ENCODE data around the gene MACROD2.

MACROD2 gene

DNA sequence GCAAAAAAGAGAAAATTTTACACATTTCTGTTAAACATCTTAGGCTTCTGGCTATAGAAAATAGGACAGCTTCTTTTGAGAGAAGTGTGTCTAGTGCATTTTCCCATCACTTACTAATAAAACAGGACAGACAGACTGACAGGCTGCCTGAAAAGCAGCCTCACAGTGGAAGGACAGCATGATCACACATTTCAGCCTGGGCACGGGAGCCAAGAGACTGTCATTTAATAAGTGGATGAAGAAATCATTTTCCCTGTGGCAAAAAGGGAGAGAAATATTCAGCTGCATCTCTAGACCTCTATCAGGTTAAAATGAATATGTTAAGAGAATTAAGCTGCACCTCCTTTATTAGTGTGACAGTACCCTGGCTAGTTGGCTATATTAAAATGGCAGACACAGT lies 1617.5 kb downstream of the MACROD2 start:
- 84 to 89% methylated on average over 1 of the region's 1 CpG for WGBS, 2 experiments
- Histone ChIP-seq H3K36me3 (ENCODE audit: control insufficient read depth, insufficient read depth, low read length) (no peaks in the 10 kb centered on the region), H3K27me3 (ENCODE audit: control insufficient read depth, insufficient read depth, low read length, poor library complexity, severe bottlenecking) (no peaks in the 10 kb centered on the region), H3K4me3 (ENCODE audit: insufficient read depth, low read depth, low read length) (no peak overlapping the region), H3K9me3 (ENCODE audit: control insufficient read depth, low read length) (no peaks in the 10 kb centered on the region), H3K4me1 (ENCODE audit: control insufficient read depth, insufficient read depth, low read length) (no peaks in the 10 kb centered on the region), H3K27ac (ENCODE audit: insufficient read depth, low read depth, low read length, poor library complexity, severe bottlenecking) (no peak overlapping the region)

GRCh38 chr20:15613530-15613929 lies 1618.2 kb downstream of the MACROD2 start:
- no peaks in the 10 kb centered on the region for H3K27me3 ChIP-seq (ENCODE audit: control insufficient read depth, insufficient read depth, low read length, poor library complexity, severe bottlenecking)
- no peaks in the 10 kb centered on the region for H3K4me1 ChIP-seq (ENCODE audit: control insufficient read depth, insufficient read depth, low read length)
- no peak overlapping the region for H3K27ac ChIP-seq (ENCODE audit: insufficient read depth, low read depth, low read length, poor library complexity, severe bottlenecking)
- WGBS, 2 experiments = 92 to 95% methylated on average over 4 of the region's 4 CpGs
- H3K4me3 ChIP-seq (ENCODE audit: insufficient read depth, low read depth, low read length) = no peak overlapping the region
- no peaks in the 10 kb centered on the region for H3K9me3 ChIP-seq (ENCODE audit: control insufficient read depth, low read length)
- no peaks in the 10 kb centered on the region for H3K36me3 ChIP-seq (ENCODE audit: control insufficient read depth, insufficient read depth, low read length)

DNA sequence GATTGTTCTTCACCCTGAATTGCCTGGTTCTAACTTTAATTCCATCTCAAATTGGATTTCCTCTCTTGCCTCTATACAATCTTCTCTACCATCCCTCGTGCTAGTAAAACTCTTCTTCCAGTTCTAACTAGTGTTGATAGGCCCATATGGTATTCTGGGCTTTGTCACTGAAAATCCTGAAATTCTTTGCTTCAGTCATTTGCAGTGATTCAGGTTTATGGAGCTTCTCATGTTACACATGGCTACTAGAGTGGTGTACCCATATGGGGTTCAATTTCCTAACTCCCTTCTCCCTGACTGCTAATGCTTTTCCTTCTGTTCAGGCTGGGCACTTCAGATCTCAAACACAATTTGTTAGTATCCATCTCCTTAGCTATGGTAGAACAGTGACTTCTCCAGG lies 1621.3 kb downstream of the MACROD2 start:
- Histone ChIP-seq H3K27me3 (ENCODE audit: control insufficient read depth, insufficient read depth, low read length, poor library complexity, severe bottlenecking) (no peaks in the 10 kb centered on the region), H3K36me3 (ENCODE audit: control insufficient read depth, insufficient read depth, low read length) (no peaks in the 10 kb centered on the region), H3K4me1 (ENCODE audit: control insufficient read depth, insufficient read depth, low read length) (no peaks in the 10 kb centered on the region), H3K9me3 (ENCODE audit: control insufficient read depth, low read length) (no peaks in the 10 kb centered on the region), H3K27ac (ENCODE audit: insufficient read depth, low read depth, low read length, poor library complexity, severe bottlenecking) (no peak overlapping the region), H3K4me3 (ENCODE audit: insufficient read depth, low read depth, low read length) (no peak overlapping the region)
- 94 to 100% methylated on average over 1 of the region's 1 CpG for whole genome bisulfite sequencing, 2 experiments

DNA sequence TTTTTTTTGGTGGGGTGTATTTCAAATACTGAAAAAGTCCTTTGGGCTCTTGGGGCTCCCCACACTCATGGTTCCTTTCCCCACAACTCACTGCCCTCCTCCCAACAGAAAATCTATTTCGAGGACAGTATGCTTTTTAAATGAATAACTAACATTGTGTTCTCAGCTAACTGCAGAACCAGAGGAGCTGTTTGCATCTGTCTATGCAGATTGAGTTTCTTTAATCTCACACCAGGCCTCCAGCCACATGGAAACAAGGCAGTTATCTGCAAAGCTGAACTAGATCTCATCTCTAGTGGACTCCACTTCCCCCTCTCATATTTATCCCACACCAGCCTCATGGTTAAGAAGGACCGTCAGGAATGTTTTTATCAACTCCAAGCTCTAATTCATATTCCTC lies 1622.8 kb downstream of the MACROD2 start:
- 88 to 100% methylated on average over 2 of the region's 2 CpGs for WGBS, 2 experiments
- Histone ChIP-seq H3K4me1 (ENCODE audit: control insufficient read depth, insufficient read depth, low read length) (no peaks in the 10 kb centered on the region), H3K4me3 (ENCODE audit: insufficient read depth, low read depth, low read length) (no peak overlapping the region), H3K36me3 (ENCODE audit: control insufficient read depth, insufficient read depth, low read length) (no peaks in the 10 kb centered on the region), H3K9me3 (ENCODE audit: control insufficient read depth, low read length) (no peaks in the 10 kb centered on the region), H3K27ac (ENCODE audit: insufficient read depth, low read depth, low read length, poor library complexity, severe bottlenecking) (no peak overlapping the region), H3K27me3 (ENCODE audit: control insufficient read depth, insufficient read depth, low read length, poor library complexity, severe bottlenecking) (no peaks in the 10 kb centered on the region)

GRCh38 chr20:15618912-15619311 lies 1623.6 kb downstream of the MACROD2 start:
- H3K9me3 ChIP-seq (ENCODE audit: control insufficient read depth, low read length) = no peaks in the 10 kb centered on the region
- WGBS, 2 experiments = 84 to 85% methylated on average over 3 to 5 of the region's 5 CpGs
- H3K27ac ChIP-seq (ENCODE audit: insufficient read depth, low read depth, low read length, poor library complexity, severe bottlenecking) = no peak overlapping the region
- no peaks in the 10 kb centered on the region for H3K27me3 ChIP-seq (ENCODE audit: control insufficient read depth, insufficient read depth, low read length, poor library complexity, severe bottlenecking)
- no peak overlapping the region for H3K4me3 ChIP-seq (ENCODE audit: insufficient read depth, low read depth, low read length)
- H3K4me1 ChIP-seq (ENCODE audit: control insufficient read depth, insufficient read depth, low read length) = no peaks in the 10 kb centered on the region
- H3K36me3 ChIP-seq (ENCODE audit: control insufficient read depth, insufficient read depth, low read length) = no peaks in the 10 kb centered on the region

DNA sequence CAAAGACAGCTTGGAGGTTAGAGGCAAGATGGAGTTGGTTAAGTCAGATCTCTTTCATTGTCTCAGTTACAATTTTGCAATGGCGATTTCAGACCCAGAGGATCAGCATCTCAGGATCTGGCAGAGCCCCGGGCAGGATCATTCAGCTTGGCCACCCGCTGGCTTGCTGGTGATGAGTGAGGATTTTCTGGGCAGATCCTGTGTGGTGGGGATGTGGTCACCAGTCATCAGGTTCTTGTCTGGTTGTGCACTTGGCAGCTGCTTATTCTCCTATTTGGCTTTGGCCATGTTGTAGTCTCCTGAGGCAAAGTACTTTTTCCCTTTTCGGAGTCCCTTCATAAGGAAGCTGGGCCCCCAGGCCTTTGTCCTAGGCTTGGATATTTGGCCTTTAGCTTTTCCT lies 1624.0 kb downstream of the MACROD2 start:
- H3K27me3 ChIP-seq (ENCODE audit: control insufficient read depth, insufficient read depth, low read length, poor library complexity, severe bottlenecking) = no peaks in the 10 kb centered on the region
- no peak overlapping the region for H3K4me3 ChIP-seq (ENCODE audit: insufficient read depth, low read depth, low read length)
- H3K4me1 ChIP-seq (ENCODE audit: control insufficient read depth, insufficient read depth, low read length) = no peaks in the 10 kb centered on the region
- H3K9me3 ChIP-seq (ENCODE audit: control insufficient read depth, low read length) = no peaks in the 10 kb centered on the region
- H3K27ac ChIP-seq (ENCODE audit: insufficient read depth, low read depth, low read length, poor library complexity, severe bottlenecking) = no peak overlapping the region
- WGBS, 2 experiments = 93 to 97% methylated on average over 4 of the region's 4 CpGs
- no peaks in the 10 kb centered on the region for H3K36me3 ChIP-seq (ENCODE audit: control insufficient read depth, insufficient read depth, low read length)

GRCh38 chr20:15619816-15620215 lies 1624.5 kb downstream of the MACROD2 start:
- H3K9me3 ChIP-seq (ENCODE audit: control insufficient read depth, low read length) = no peaks in the 10 kb centered on the region
- no peaks in the 10 kb centered on the region for H3K4me1 ChIP-seq (ENCODE audit: control insufficient read depth, insufficient read depth, low read length)
- H3K36me3 ChIP-seq (ENCODE audit: control insufficient read depth, insufficient read depth, low read length) = no peaks in the 10 kb centered on the region
- H3K27me3 ChIP-seq (ENCODE audit: control insufficient read depth, insufficient read depth, low read length, poor library complexity, severe bottlenecking) = no peaks in the 10 kb centered on the region
- no peak overlapping the region for H3K27ac ChIP-seq (ENCODE audit: insufficient read depth, low read depth, low read length, poor library complexity, severe bottlenecking)
- 94 to 96% methylated on average over 6 of the region's 6 CpGs for WGBS, 2 experiments
- H3K4me3 ChIP-seq (ENCODE audit: insufficient read depth, low read depth, low read length) = no peak overlapping the region

- WGBS, 2 experiments = 89 to 95% methylated on average over 4 to 6 of the region's 6 CpGs
- H3K27me3 ChIP-seq (ENCODE audit: control insufficient read depth, insufficient read depth, low read length, poor library complexity, severe bottlenecking) = no peaks in the 10 kb centered on the region
- no peak overlapping the region for H3K4me3 ChIP-seq (ENCODE audit: insufficient read depth, low read depth, low read length)
- no peaks in the 10 kb centered on the region for H3K9me3 ChIP-seq (ENCODE audit: control insufficient read depth, low read length)
- H3K36me3 ChIP-seq (ENCODE audit: control insufficient read depth, insufficient read depth, low read length) = no peaks in the 10 kb centered on the region
- no peaks in the 10 kb centered on the region for H3K4me1 ChIP-seq (ENCODE audit: control insufficient read depth, insufficient read depth, low read length)
- no peak overlapping the region for H3K27ac ChIP-seq (ENCODE audit: insufficient read depth, low read depth, low read length, poor library complexity, severe bottlenecking)
Measured at GRCh38 chr20:15622368-15622767, 1627.1 kb downstream of the MACROD2 start.

- no peaks in the 10 kb centered on the region for H3K27me3 ChIP-seq (ENCODE audit: control insufficient read depth, insufficient read depth, low read length, poor library complexity, severe bottlenecking)
- H3K9me3 ChIP-seq (ENCODE audit: control insufficient read depth, low read length) = no peaks in the 10 kb centered on the region
- H3K4me1 ChIP-seq (ENCODE audit: control insufficient read depth, insufficient read depth, low read length) = no peaks in the 10 kb centered on the region
- no peaks in the 10 kb centered on the region for H3K36me3 ChIP-seq (ENCODE audit: control insufficient read depth, insufficient read depth, low read length)
- H3K4me3 ChIP-seq (ENCODE audit: insufficient read depth, low read depth, low read length) = no peak overlapping the region
- no peak overlapping the region for H3K27ac ChIP-seq (ENCODE audit: insufficient read depth, low read depth, low read length, poor library complexity, severe bottlenecking)
- WGBS, 2 experiments = 90 to 94% methylated on average over 2 of the region's 2 CpGs
Measured at GRCh38 chr20:15623215-15623614, 1627.9 kb downstream of the MACROD2 start.

GRCh38 chr20:15625981-15626380 lies 1630.7 kb downstream of the MACROD2 start:
- H3K4me3 ChIP-seq (ENCODE audit: insufficient read depth, low read depth, low read length) = no peak overlapping the region
- 96 to 97% methylated on average over 2 of the region's 2 CpGs for WGBS, 2 experiments
- H3K9me3 ChIP-seq (ENCODE audit: control insufficient read depth, low read length) = no peaks in the 10 kb centered on the region
- H3K27me3 ChIP-seq (ENCODE audit: control insufficient read depth, insufficient read depth, low read length, poor library complexity, severe bottlenecking) = no peaks in the 10 kb centered on the region
- no peaks in the 10 kb centered on the region for H3K4me1 ChIP-seq (ENCODE audit: control insufficient read depth, insufficient read depth, low read length)
- H3K27ac ChIP-seq (ENCODE audit: insufficient read depth, low read depth, low read length, poor library complexity, severe bottlenecking) = no peak overlapping the region
- no peaks in the 10 kb centered on the region for H3K36me3 ChIP-seq (ENCODE audit: control insufficient read depth, insufficient read depth, low read length)

- no peaks in the 10 kb centered on the region for H3K4me1 ChIP-seq (ENCODE audit: control insufficient read depth, insufficient read depth, low read length)
- no peak overlapping the region for H3K4me3 ChIP-seq (ENCODE audit: insufficient read depth, low read depth, low read length)
- no peaks in the 10 kb centered on the region for H3K27me3 ChIP-seq (ENCODE audit: control insufficient read depth, insufficient read depth, low read length, poor library complexity, severe bottlenecking)
- no peaks in the 10 kb centered on the region for H3K9me3 ChIP-seq (ENCODE audit: control insufficient read depth, low read length)
- 85% methylated on average over 3 of the region's 3 CpGs; no CpG with 5 or more reads in 1 of the 2 experiments for WGBS, 2 experiments
- no peak overlapping the region for H3K27ac ChIP-seq (ENCODE audit: insufficient read depth, low read depth, low read length, poor library complexity, severe bottlenecking)
- no peaks in the 10 kb centered on the region for H3K36me3 ChIP-seq (ENCODE audit: control insufficient read depth, insufficient read depth, low read length)
Measured at GRCh38 chr20:15627089-15627488, 1631.8 kb downstream of the MACROD2 start.
